HepG2 (cell line): ENCODE measurements around the gene STYX. TPM values are rescaled to one million over a fixed set of nuclear protein-coding genes. Genes with fewer than 3 reads are reported as not detected.
A peak's percentile ranks its signal among the peaks of the same experiment; 100 is the strongest.

Source experiments
- BRCA1 ChIP-seq: sonication (generic); formaldehyde crosslinking; IDR thresholded peaks from 2 replicates; pipeline ENCODE4 v1.4.0; 2020; ENCODE audit warnings: missing genetic modification reagents
- CEBPB ChIP-seq: IDR thresholded peaks from 2 replicates; pipeline ENCODE4 v1.6.1; 2011; ENCODE audit warnings: low read depth, low read length, improper control_type of control experiment, borderline replicate concordance
- DDIT3 ChIP-seq: sonication (generic); formaldehyde crosslinking; IDR thresholded peaks from 2 replicates; pipeline ENCODE4 v1.4.0; 2020; ENCODE audit warnings: mild to moderate bottlenecking, missing genetic modification reagents
- HOXA9 ChIP-seq: sonication (generic); formaldehyde crosslinking; IDR thresholded peaks from 2 replicates; pipeline ENCODE4 v1.8.1; 2022; ENCODE audit warnings: missing genetic modification reagents, mild to moderate bottlenecking, moderate library complexity, borderline replicate concordance
- KMT2A ChIP-seq: sonication (generic); formaldehyde crosslinking; IDR thresholded peaks from 2 replicates; pipeline ENCODE4 v1.4.0; 2020; ENCODE audit warnings: missing genetic modification reagents
- MED1 ChIP-seq: sonication (generic); formaldehyde crosslinking; IDR thresholded peaks from 2 replicates; pipeline ENCODE4 v1.4.0; 2020; ENCODE audit warnings: missing genetic modification reagents
- POLR2A ChIP-seq, 2 experiments: IDR thresholded peaks; 2 replicates each; pipeline ENCODE4 v1.6.1; 2011; ENCODE audit warnings: low read depth in 2 of 2, low read length in 2 of 2, mild to moderate bottlenecking in 1 of 2, moderate library complexity in 1 of 2; ENCODE audit not compliant: insufficient read depth in 1 of 2
- RBAK ChIP-seq: sonication (generic); formaldehyde crosslinking; IDR thresholded peaks from 2 replicates; pipeline ENCODE4 v1.5.1; 2020; ENCODE audit warnings: mild to moderate bottlenecking, missing genetic modification reagents
- SIN3B ChIP-seq: fragments of 150-350 bp; IDR thresholded peaks from 2 replicates; pipeline ENCODE4 v1.6.1; 2014; ENCODE audit warnings: low read length
- SPEN ChIP-seq: sonication (generic); formaldehyde crosslinking; IDR thresholded peaks from 2 replicates; pipeline ENCODE4 v1.5.1; 2020; ENCODE audit warnings: low read depth, mild to moderate bottlenecking, missing genetic modification reagents
- TBX2 ChIP-seq: sonication (generic); formaldehyde crosslinking; IDR thresholded peaks from 2 replicates; pipeline ENCODE4 v1.5.0; 2020; ENCODE audit warnings: missing genetic modification reagents, mild to moderate bottlenecking, borderline replicate concordance
- YEATS4 ChIP-seq: sonication (generic); formaldehyde crosslinking; IDR thresholded peaks from 2 replicates; pipeline ENCODE4 v1.4.0; 2020; ENCODE audit warnings: missing genetic modification reagents, borderline replicate concordance
- ZBTB10 ChIP-seq: sonication (generic); formaldehyde crosslinking; IDR thresholded peaks from 2 replicates; pipeline ENCODE4 v1.4.0; 2020; ENCODE audit warnings: missing genetic modification reagents, borderline replicate concordance
- ZBTB38 ChIP-seq: sonication (generic); formaldehyde crosslinking; IDR thresholded peaks from 2 replicates; pipeline ENCODE4 v1.5.1; 2020; ENCODE audit warnings: mild to moderate bottlenecking, missing genetic modification reagents
- ZIK1 ChIP-seq: sonication (generic); formaldehyde crosslinking; IDR thresholded peaks from 2 replicates; pipeline ENCODE4 v1.5.0; 2020; ENCODE audit warnings: mild to moderate bottlenecking, low read depth, missing genetic modification reagents, borderline replicate concordance
- ZNF224 ChIP-seq: sonication (generic); formaldehyde crosslinking; IDR thresholded peaks from 2 replicates; pipeline ENCODE4 v1.5.0; 2020; ENCODE audit warnings: mild to moderate bottlenecking, missing genetic modification reagents
- ZNF253 ChIP-seq: sonication (generic); formaldehyde crosslinking; IDR thresholded peaks from 2 replicates; pipeline ENCODE4 v1.8.0; 2022; ENCODE audit warnings: mild to moderate bottlenecking, missing genetic modification reagents, borderline replicate concordance
- ZNF431 ChIP-seq: sonication (generic); formaldehyde crosslinking; IDR thresholded peaks from 2 replicates; pipeline ENCODE4 v1.9.0; 2022; ENCODE audit warnings: missing genetic modification reagents, low read depth, mild to moderate bottlenecking, borderline replicate concordance
- ZNF441 ChIP-seq: sonication (generic); formaldehyde crosslinking; IDR thresholded peaks from 2 replicates; pipeline ENCODE4 v1.7.0; 2021; ENCODE audit warnings: missing genetic modification reagents, borderline replicate concordance
- ZNF547 ChIP-seq: sonication (generic); formaldehyde crosslinking; IDR thresholded peaks from 2 replicates; pipeline ENCODE4 v1.5.1; 2020; ENCODE audit warnings: mild to moderate bottlenecking, missing genetic modification reagents
- ZNF660 ChIP-seq: sonication (generic); formaldehyde crosslinking; IDR thresholded peaks from 2 replicates; pipeline ENCODE4 v1.5.1; 2020; ENCODE audit warnings: mild to moderate bottlenecking, low read depth, missing genetic modification reagents, borderline replicate concordance
- ZNF672 ChIP-seq: sonication (generic); formaldehyde crosslinking; IDR thresholded peaks from 2 replicates; pipeline ENCODE4 v1.8.1; 2022; ENCODE audit warnings: missing genetic modification reagents
- ZNF709 ChIP-seq: sonication (generic); formaldehyde crosslinking; IDR thresholded peaks from 2 replicates; pipeline ENCODE4 v1.5.0; 2020; ENCODE audit warnings: mild to moderate bottlenecking, missing genetic modification reagents
- polyA plus RNA-seq, 8 experiments: library from polyadenylated mRNA; depleted of rRNA in 3 of 8; stranded (reverse) in 7 of 8; unstranded in 1 of 8; fragments of >200 nt; fragmentation: Illumina TruSeq in 4 of 8; extraction: Trizol in 4 of 8; gene quantifications; 2 replicates each; pipeline versions ENCODE4 v1.2.1 to v1.2.3, GENCODE V29; 2011 to 2016; ENCODE audit warnings: low read depth in 4 of 8, missing spikeins in 1 of 8, mixed read lengths in 1 of 8; ENCODE audit not compliant: insufficient read depth in 1 of 8
- total RNA-seq, 5 experiments: library from RNA; depleted of rRNA; stranded (reverse); fragments of >200 nt; fragmentation: Illumina TruSeq; extraction: Trizol; gene quantifications; 2 replicates each; pipeline ENCODE4 v1.2.3, GENCODE V29; 2016; ENCODE audit warnings: low read depth in 1 of 5

The STYX gene
- total and polyA plus RNA-seq, 2 of the 13 experiments (the other 11 are each of a cell fraction or from before 2014, with no cell fraction given): 6.6 to 10.9 TPM

DNA sequence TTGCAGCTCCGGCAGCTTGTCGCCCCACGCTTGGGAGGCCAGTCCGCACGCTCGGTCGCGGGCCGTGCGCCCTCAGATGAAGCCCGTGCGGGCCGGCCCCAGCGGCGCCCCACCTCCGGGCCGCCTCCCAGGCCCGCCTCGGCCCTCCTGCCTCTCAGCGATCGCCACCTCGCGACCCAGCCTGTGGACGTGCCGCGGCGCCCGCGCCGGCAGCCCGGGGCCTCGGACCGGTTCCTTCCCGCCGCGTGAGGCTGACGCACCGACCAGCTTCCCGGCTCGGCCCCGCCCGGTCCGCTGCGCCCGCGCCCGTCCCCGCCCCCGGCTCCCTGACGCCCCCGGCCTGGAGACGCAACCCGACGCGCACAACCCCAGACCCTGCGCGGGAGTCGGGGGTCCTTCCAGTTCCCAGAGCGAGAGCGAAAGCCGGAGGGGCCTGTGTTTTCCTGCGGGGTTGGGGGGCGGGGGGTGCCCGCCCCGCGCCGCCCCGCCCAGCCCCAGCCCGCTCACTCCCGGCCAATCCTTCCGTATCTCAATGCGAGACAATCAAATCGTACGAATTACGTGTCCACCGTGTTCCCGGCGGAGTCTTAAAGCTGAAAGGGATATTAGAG, 34.4 kb upstream of the STYX start, which contains the start of gene ERO1A (continued):
- no peak for TF ChIP-seq ZBTB10
- TF ChIP-seq CEBPB: no peak
- peak; percentile 71 for TF ChIP-seq YEATS4 (CRISPR knock-in tag)
- TF ChIP-seq RBAK (CRISPR knock-in tag): no peak
- peak; percentile 41; the same call in 1 of the 2 replicates for TF ChIP-seq KMT2A
- peak; percentile 10; the same call in 1 of the 2 replicates for TF ChIP-seq ZNF709
- TF ChIP-seq BRCA1: no peak
- TF ChIP-seq ZBTB38: 0 out of 2 replicates have a peak, but pooled peaks have one; percentile 15
- no peak for TF ChIP-seq ZNF224 (CRISPR knock-in tag)
- no peak for TF ChIP-seq ZNF431
- TF ChIP-seq DDIT3 (CRISPR knock-in tag): no peak
- TF ChIP-seq MED1 (CRISPR knock-in tag): peak; percentile 63
- no peak for TF ChIP-seq ZNF672
- TF ChIP-seq ZNF441: 0 out of 2 replicates have a peak, but pooled peaks have one; percentile 25
- TF ChIP-seq SIN3B: no peak
- TF ChIP-seq POLR2A (IDR thresholded peaks at IDR 0.05; ENCODE audit: insufficient read depth in 1 of 2, low read depth in 2 of 2, low read length in 2 of 2): peak; percentile 34 to 59; a peak in 1 of 4 replicates
- peak; percentile 68; the same call in 1 of the 2 replicates for TF ChIP-seq ZNF547 (CRISPR knock-in tag)
- TF ChIP-seq SPEN (CRISPR knock-in tag): peak; percentile 50; the same call in 1 of the 2 replicates
- TF ChIP-seq ZIK1: 0 out of 2 replicates have a peak, but pooled peaks have one; percentile 2
- TF ChIP-seq ZNF253 (CRISPR knock-in tag): no peak
- TF ChIP-seq HOXA9 (CRISPR knock-in tag): peak; percentile 43; the same call in 1 of the 2 replicates
- TF ChIP-seq TBX2: 0 out of 2 replicates have a peak, but pooled peaks have one; percentile 20
- TF ChIP-seq ZNF660: no peak
